NT2/D1 (cell line): Measurements from ENCODE around the gene LRFN5.

Experiments used
- DNase-seq: peaks from one replicate; pipeline ENCODE4 v3.0.0-alpha.2; 2011; ENCODE audit warnings: low read depth, low spot score
- H3K27me3 ChIP-seq: 2 replicates; pipeline ENCODE4 v1.6.0; 2011; ENCODE audit warnings: mild to moderate bottlenecking; ENCODE audit not compliant: insufficient read length, insufficient read depth
- H3K36me3 ChIP-seq: 2 replicates; pipeline ENCODE4 v1.6.1; 2011; ENCODE audit warnings: mild to moderate bottlenecking, low read length, mixed read lengths; ENCODE audit not compliant: insufficient read depth, insufficient read length
- H3K4me1 ChIP-seq: 2 replicates; pipeline ENCODE4 v1.5.1; 2011; ENCODE audit not compliant: insufficient read depth, insufficient read length
- H3K4me3 ChIP-seq: 2 replicates; pipeline ENCODE4 v1.5.1; 2011; ENCODE audit warnings: low read depth; ENCODE audit not compliant: insufficient read length
- H3K9ac ChIP-seq: 2 replicates; pipeline ENCODE4 v1.6.0; 2011; ENCODE audit warnings: low read depth; ENCODE audit not compliant: insufficient read length
- H3K9me3 ChIP-seq: 2 replicates; pipeline ENCODE4 v1.5.1; 2011; ENCODE audit warnings: mild to moderate bottlenecking, low read length; ENCODE audit not compliant: insufficient read depth
- SUZ12 ChIP-seq: IDR thresholded peaks from 2 replicates; pipeline ENCODE4 v1.6.1; 2011; ENCODE audit not compliant: insufficient read length, insufficient read depth; ENCODE audit errors: extremely low read depth
- YY1 ChIP-seq: IDR thresholded peaks from 2 replicates; pipeline ENCODE4 v1.6.1; 2011; ENCODE audit not compliant: insufficient read length, insufficient read depth
- ZNF274 ChIP-seq: IDR thresholded peaks from 2 replicates; pipeline ENCODE4 v1.6.1; 2011; ENCODE audit warnings: mild to moderate bottlenecking, low read depth, low read length

LRFN5 gene

GRCh38 chr14:41830714-41831406 is 224.2 kb downstream of the LRFN5 start:
- TF ChIP-seq YY1 (no peak), ZNF274 (no peak), SUZ12 (no peak)
- Histone ChIP-seq H3K4me1 (no peaks in the 10 kb centered on the region), H3K27me3 (no peaks in the 10 kb centered on the region), H3K9me3 (no peaks in the 10 kb centered on the region), H3K9ac (no peak overlapping the region), H3K4me3 (no peak overlapping the region), H3K36me3 (no peaks in the 10 kb centered on the region)
- DNase-seq = no peak

DNA sequence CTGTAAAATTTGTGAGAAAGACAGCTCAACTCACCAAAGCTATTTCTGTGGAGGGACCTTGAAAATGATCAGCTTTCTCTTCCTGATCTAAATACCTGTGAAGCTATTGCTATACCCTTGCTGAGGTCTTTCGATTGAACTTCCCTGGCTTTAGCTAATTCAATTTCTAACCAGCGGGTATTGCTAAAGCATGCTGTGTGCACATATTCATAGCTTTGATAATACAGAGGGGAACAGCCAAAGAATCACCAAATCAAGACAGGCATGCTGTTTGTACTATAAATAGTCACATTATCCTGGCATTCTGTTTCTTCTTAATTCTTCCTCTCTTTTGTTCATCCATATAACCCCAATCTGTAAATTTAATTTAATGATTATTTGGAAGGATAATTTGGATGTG is 233.0 kb downstream of the LRFN5 start:
- TF ChIP-seq YY1 = no peak
- no peak for TF ChIP-seq ZNF274
- no peak for TF ChIP-seq SUZ12
- no peak for DNase-seq
- Histone ChIP-seq H3K9me3 (no peaks in the 10 kb centered on the region), H3K27me3 (no peaks in the 10 kb centered on the region), H3K4me3 (no peak overlapping the region), H3K9ac (no peak overlapping the region), H3K36me3 (no peaks in the 10 kb centered on the region), H3K4me1 (no peaks in the 10 kb centered on the region)

- Histone ChIP-seq H3K9ac (no peak overlapping the region), H3K36me3 (no peaks in the 10 kb centered on the region), H3K27me3 (no peaks in the 10 kb centered on the region), H3K4me1 (no peaks in the 10 kb centered on the region), H3K9me3 (no peaks in the 10 kb centered on the region; the same call in 1 of the 2 replicates), H3K4me3 (no peak overlapping the region)
- TF ChIP-seq YY1 (no peak), SUZ12 (no peak), ZNF274 (no peak)
- DNase-seq = no peak
Observed at GRCh38 chr14:41859336-41859735, 252.7 kb downstream of the LRFN5 start.

GRCh38 chr14:41860586-41860985 is 253.9 kb downstream of the LRFN5 start:
- Histone ChIP-seq H3K27me3 (no peaks in the 10 kb centered on the region), H3K9me3 (no peaks in the 10 kb centered on the region; the same call in 1 of the 2 replicates), H3K4me1 (no peaks in the 10 kb centered on the region), H3K36me3 (no peaks in the 10 kb centered on the region), H3K9ac (no peak overlapping the region), H3K4me3 (no peak overlapping the region)
- DNase-seq = no peak
- TF ChIP-seq ZNF274 (no peak), YY1 (no peak), SUZ12 (no peak)

GRCh38 chr14:41865894-41866293 is 259.2 kb downstream of the LRFN5 start:
- Histone ChIP-seq H3K4me3 (no peak overlapping the region), H3K36me3 (no peaks in the 10 kb centered on the region), H3K9me3 (peaks cover 15% of the 10 kb centered on the region), H3K9ac (no peak overlapping the region), H3K27me3 (no peaks in the 10 kb centered on the region), H3K4me1 (no peaks in the 10 kb centered on the region)
- TF ChIP-seq SUZ12 = no peak
- no peak for TF ChIP-seq YY1
- TF ChIP-seq ZNF274 = no peak
- no peak for DNase-seq

DNA sequence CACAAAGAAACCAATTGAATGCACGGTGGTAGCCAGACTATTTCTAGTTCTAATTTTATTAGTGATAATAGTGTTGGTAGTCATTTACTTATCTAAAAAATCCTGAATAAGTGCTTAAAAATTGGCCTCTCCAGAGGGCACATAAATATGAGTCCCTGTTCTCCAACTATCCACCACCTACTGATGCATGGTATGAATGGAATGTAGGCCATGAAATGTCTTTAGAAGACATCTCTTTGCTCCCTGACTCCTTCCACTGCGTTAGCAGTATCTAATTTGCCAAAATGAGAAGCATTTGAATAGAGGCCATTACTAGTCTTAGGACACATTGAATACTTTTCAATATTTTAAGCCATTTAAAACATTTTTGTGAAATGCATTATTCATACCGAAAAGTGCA is 261.7 kb downstream of the LRFN5 start:
- Histone ChIP-seq H3K4me1 (no peaks in the 10 kb centered on the region), H3K4me3 (no peak overlapping the region), H3K9me3 (peaks cover 15% of the 10 kb centered on the region), H3K27me3 (no peaks in the 10 kb centered on the region), H3K36me3 (no peaks in the 10 kb centered on the region), H3K9ac (no peak overlapping the region)
- no peak for DNase-seq
- no peak for TF ChIP-seq SUZ12
- no peak for TF ChIP-seq YY1
- TF ChIP-seq ZNF274 = no peak

DNA sequence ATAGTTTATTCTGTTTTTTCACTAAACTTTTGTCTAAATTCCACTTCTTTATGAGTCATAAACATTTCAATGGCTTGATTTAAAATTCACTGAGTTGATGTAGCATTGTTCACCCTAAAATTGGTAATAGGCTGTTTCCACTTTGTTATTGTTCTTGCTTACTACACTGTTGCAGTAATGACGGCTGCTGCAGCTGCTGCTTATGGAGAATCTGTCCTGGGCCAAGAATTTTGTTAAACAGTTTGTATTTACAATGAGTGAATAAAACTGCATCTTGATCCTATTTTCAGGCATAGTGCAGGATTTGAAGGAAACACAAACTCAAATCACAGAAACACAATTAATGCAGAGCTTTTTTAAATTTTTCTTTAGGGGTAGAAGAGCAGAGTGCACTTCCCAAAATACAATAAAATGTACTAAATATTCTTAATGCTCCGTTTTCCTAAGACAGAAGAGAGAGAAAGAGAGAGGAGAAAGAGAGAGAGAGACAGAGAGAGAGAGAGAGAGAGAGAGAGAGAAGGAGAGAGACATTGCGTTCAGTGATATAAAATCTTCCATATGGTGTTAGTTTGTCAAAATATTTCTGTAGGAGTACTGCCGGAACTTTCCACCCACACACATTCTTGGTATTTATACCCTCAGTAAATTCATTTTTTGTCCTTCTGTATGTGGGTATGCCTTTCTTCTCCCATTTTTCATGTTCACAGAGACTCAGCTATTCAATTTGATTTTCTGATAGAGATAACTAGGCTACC is 266.4 kb downstream of the LRFN5 start:
- TF ChIP-seq ZNF274 (no peak), SUZ12 (no peak), YY1 (no peak)
- Histone ChIP-seq H3K36me3 (no peaks in the 10 kb centered on the region), H3K4me3 (no peak overlapping the region), H3K9me3 (peaks cover 15% of the 10 kb centered on the region), H3K27me3 (no peaks in the 10 kb centered on the region), H3K9ac (no peak overlapping the region), H3K4me1 (no peaks in the 10 kb centered on the region)
- no peak for DNase-seq
